Fibroblast of lung (primary cell): Measurements from ENCODE around the gene OR5K2. TPM values are rescaled to one million over a fixed set of nuclear protein-coding genes. Genes with fewer than 3 reads are reported as not detected.

ENCODE experiments used
- DNase-seq, 2 donors: peaks; one replicate each; pipeline versions ENCODE4 v3.0.0 to v3.0.0-alpha.2; 2010; ENCODE audit warnings: low read depth in 2 of 2
- H2AFZ ChIP-seq: 2 replicates; pipeline ENCODE4 v1.5.1; 2012; ENCODE audit warnings: low read length, control low read depth, inconsistent platforms
- H3K27ac ChIP-seq: 2 replicates; pipeline ENCODE4 v1.5.1; 2011; ENCODE audit warnings: low read length, control low read depth; ENCODE audit not compliant: insufficient read depth
- H3K27me3 ChIP-seq: 2 replicates; pipeline ENCODE4 v1.5.1; 2011; ENCODE audit warnings: mild to moderate bottlenecking, low read length; ENCODE audit not compliant: control insufficient read depth, insufficient read depth
- H3K36me3 ChIP-seq: 2 replicates; pipeline ENCODE4 v1.5.1; 2011; ENCODE audit warnings: low read length; ENCODE audit not compliant: control insufficient read depth, insufficient read depth
- H3K4me1 ChIP-seq: 2 replicates; pipeline ENCODE4 v1.5.1; 2011; ENCODE audit warnings: low read length; ENCODE audit not compliant: control insufficient read depth, insufficient read depth; ENCODE audit errors: extremely low read depth
- H3K4me2 ChIP-seq: 2 replicates; pipeline ENCODE4 v1.5.1; 2011; ENCODE audit warnings: low read length, control low read depth; ENCODE audit not compliant: insufficient read depth; ENCODE audit errors: extremely low read depth
- H3K4me3 ChIP-seq, 4 experiments: fragments of 200-600 bp in 1 of 4; sonication (generic) in 1 of 4; replicated peaks in 1 of 4; 2 replicates each; pipeline ENCODE4 v1.5.1; 2011 to 2016; ENCODE audit warnings: low read length in 4 of 4, low read depth in 3 of 4, mild to moderate bottlenecking in 3 of 4, control low read depth in 2 of 4, inconsistent platforms in 1 of 4, mixed read lengths in 1 of 4; ENCODE audit not compliant: insufficient read depth in 1 of 4; ENCODE audit errors: control extremely low read depth in 1 of 4
- H3K79me2 ChIP-seq: 2 replicates; pipeline ENCODE4 v1.5.1; 2012; ENCODE audit warnings: mild to moderate bottlenecking, low read length, inconsistent platforms; ENCODE audit not compliant: control insufficient read depth, insufficient read depth
- H3K9ac ChIP-seq: 2 replicates; pipeline ENCODE4 v1.5.1; 2011; ENCODE audit warnings: mild to moderate bottlenecking, low read length, control low read depth; ENCODE audit not compliant: insufficient read depth
- H3K9me3 ChIP-seq: 2 replicates; pipeline ENCODE4 v1.5.1; 2012; ENCODE audit warnings: low read depth, low read length; ENCODE audit not compliant: control insufficient read depth, insufficient read depth
- H4K20me1 ChIP-seq: 2 replicates; pipeline ENCODE4 v1.5.1; 2011; ENCODE audit warnings: low read length; ENCODE audit not compliant: control insufficient read depth, insufficient read depth; ENCODE audit errors: extremely low read depth
- CTCF ChIP-seq, 2 donors: IDR thresholded peaks in 1 of 2; conservative IDR thresholded peaks in 1 of 2; 1 replicate in 1 of 2; 2 replicates in 1 of 2; pipeline ENCODE4 v1.5.1; 2011 to 2012; ENCODE audit warnings: low read length in 2 of 2, control low read depth in 1 of 2, inconsistent platforms in 1 of 2, low read depth in 1 of 2, mild to moderate bottlenecking in 1 of 2
- EZH2 ChIP-seq: IDR thresholded peaks from 2 replicates; pipeline ENCODE4 v1.5.1; 2012; ENCODE audit warnings: low read length, control low read depth, mild to moderate bottlenecking; ENCODE audit errors: missing control alignments
- polyA plus RNA-seq, 2 donors: library from polyadenylated mRNA; depleted of rRNA in 1 of 2; stranded (reverse) in 1 of 2; unstranded in 1 of 2; fragments of >200 nt; gene quantifications; 2 replicates each; pipeline ENCODE4 v1.2.1, GENCODE V29; 2011 to 2012; ENCODE audit warnings: missing spikeins in 1 of 2
- total RNA-seq: library from RNA; depleted of rRNA; stranded (reverse); fragments of >200 nt; gene quantifications from 2 replicates; pipeline ENCODE4 v1.2.1, GENCODE V29; 2014

The OR5K2 gene
- total and polyA plus RNA-seq, 2 donors (not counting 1 experiment from before 2014, with no cell fraction given), result not detected

GRCh38 chr3:98534168-98534567 is 36.7 kb downstream of the OR5K2 start:
- Histone ChIP-seq H3K9me3 (no peaks in the 10 kb centered on the region), H3K36me3 (no peaks in the 10 kb centered on the region), H2AFZ (no peak overlapping the region), H3K4me2 (no peak overlapping the region), H3K27me3 (no peaks in the 10 kb centered on the region), H3K27ac (no peak overlapping the region), H3K4me1 (no peaks in the 10 kb centered on the region), H3K79me2 (no peaks in the 10 kb centered on the region), H3K9ac (no peak overlapping the region), H3K4me3 (no peak overlapping the region), H4K20me1 (no peaks in the 10 kb centered on the region)
- DNase-seq, result no peak
- TF ChIP-seq CTCF (conservative IDR thresholded peaks at IDR 0.05 in 1 of 2, IDR thresholded peaks at IDR 0.05 in 1 of 2; ENCODE audit: low read depth in 1 of 2, low read length in 2 of 2) (no peak), EZH2 (no peak)

- Histone ChIP-seq H4K20me1 (no peaks in the 10 kb centered on the region), H3K27me3 (no peaks in the 10 kb centered on the region), H2AFZ (no peak overlapping the region), H3K9me3 (no peaks in the 10 kb centered on the region), H3K9ac (no peak overlapping the region), H3K4me1 (no peaks in the 10 kb centered on the region), H3K4me2 (no peak overlapping the region), H3K79me2 (no peaks in the 10 kb centered on the region), H3K36me3 (no peaks in the 10 kb centered on the region), H3K27ac (no peak overlapping the region), H3K4me3 (no peak overlapping the region)
- TF ChIP-seq CTCF (conservative IDR thresholded peaks at IDR 0.05 in 1 of 2, IDR thresholded peaks at IDR 0.05 in 1 of 2; ENCODE audit: low read depth in 1 of 2, low read length in 2 of 2) (no peak), EZH2 (no peak)
- DNase-seq, result no peak
These were observed 37.3 kb downstream of the OR5K2 start for GRCh38 chr3:98534734-98535133.

GRCh38 chr3:98536456-98537017 is 39.1 kb downstream of the OR5K2 start:
- no peaks in the 10 kb centered on the region for H3K9me3 ChIP-seq
- no peaks in the 10 kb centered on the region for H3K4me1 ChIP-seq
- no peak overlapping the region for H3K4me3 ChIP-seq
- H4K20me1 ChIP-seq, result no peaks in the 10 kb centered on the region
- H2AFZ ChIP-seq, result no peak overlapping the region
- no peak for TF ChIP-seq CTCF (conservative IDR thresholded peaks at IDR 0.05 in 1 of 2, IDR thresholded peaks at IDR 0.05 in 1 of 2; ENCODE audit: low read depth in 1 of 2, low read length in 2 of 2)
- TF ChIP-seq EZH2, result no peak
- no peaks in the 10 kb centered on the region for H3K36me3 ChIP-seq
- no peak overlapping the region for H3K4me2 ChIP-seq
- H3K27ac ChIP-seq, result no peak overlapping the region
- no peaks in the 10 kb centered on the region for H3K27me3 ChIP-seq
- H3K79me2 ChIP-seq, result no peaks in the 10 kb centered on the region
- H3K9ac ChIP-seq, result no peak overlapping the region
- no peak for DNase-seq
